Right forelimb (tissue), 1 donor: Measurements from ENCODE around the gene PPIF.
A peak's percentile ranks its signal among the peaks of the same experiment; 100 is the strongest.

ENCODE experiments used
- DNase-seq: peaks from one replicate; pipeline ENCODE4 v3.0.0-alpha.2; 2018

Gene PPIF

DNA sequence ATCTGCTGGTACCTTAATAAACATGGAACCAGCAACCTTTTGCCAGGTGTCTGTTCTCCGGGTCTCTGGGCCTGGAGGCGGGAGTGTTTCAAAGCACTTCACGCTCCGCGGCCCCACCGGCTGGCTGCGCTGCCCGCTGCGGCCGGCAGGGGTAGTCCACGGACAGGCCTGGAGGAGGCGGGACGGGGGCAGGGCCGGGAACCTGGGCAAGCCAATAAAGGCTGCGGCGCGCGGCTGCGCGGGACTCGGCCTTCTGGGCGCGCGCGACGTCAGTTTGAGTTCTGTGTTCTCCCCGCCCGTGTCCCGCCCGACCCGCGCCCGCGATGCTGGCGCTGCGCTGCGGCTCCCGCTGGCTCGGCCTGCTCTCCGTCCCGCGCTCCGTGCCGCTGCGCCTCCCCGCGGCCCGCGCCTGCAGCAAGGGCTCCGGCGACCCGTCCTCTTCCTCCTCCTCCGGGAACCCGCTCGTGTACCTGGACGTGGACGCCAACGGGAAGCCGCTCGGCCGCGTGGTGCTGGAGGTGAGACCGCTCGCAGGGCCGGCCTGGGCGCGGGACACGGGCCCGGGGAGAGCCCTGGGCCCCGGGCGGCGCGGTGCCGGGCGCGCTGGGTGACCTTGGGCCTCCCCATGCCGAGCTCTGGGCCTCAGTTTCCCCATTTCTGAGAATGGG, at the start of gene PPIF:
Gene PPIF, plus strand, starts transcription at position 244 of the 668 bp plus-strand sequence. Its CDS starts 80 bp downstream, at position 324.
- DNase-seq: peak; percentile 96

DNA sequence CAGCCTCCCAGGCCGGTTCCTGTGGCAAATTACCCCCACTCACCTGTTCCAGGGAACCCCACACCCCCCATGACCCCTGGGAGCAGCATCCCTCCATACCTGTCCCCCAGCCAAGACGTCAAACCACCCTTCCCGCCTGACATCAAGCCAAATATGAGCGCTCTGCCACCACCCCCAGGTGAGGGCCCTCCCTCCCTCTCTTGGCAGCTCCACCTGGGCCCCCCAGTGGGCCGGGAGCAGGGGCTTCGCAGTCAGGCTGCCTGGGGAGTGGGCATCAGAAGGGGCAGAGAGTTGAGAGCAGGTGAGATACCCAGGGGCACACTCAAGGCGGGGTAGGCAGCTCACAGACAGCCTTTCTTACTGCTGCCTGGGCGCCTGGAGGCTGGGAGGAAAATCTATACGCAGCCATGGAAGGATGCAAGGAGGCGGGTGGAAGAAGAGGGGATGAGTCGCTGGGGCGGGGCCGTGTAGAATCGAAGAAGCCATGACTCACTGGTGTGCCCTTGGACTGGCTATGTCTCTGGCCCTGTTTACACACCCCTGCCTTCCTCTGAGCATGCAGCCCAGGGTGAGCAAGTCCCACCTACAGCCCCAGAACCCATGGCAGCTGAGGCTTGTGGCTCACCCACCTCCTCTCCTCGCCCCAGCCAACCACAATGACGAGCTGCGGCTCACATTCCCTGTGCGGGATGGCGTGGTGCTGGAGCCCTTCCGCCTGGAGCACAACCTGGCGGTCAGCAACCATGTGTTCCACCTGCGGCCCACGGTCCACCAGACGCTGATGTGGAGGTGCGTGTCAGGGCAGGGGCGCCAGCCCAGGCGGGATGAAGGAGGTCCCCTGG, 48.6 kb upstream of the PPIF start:
- no peak for DNase-seq

DNA sequence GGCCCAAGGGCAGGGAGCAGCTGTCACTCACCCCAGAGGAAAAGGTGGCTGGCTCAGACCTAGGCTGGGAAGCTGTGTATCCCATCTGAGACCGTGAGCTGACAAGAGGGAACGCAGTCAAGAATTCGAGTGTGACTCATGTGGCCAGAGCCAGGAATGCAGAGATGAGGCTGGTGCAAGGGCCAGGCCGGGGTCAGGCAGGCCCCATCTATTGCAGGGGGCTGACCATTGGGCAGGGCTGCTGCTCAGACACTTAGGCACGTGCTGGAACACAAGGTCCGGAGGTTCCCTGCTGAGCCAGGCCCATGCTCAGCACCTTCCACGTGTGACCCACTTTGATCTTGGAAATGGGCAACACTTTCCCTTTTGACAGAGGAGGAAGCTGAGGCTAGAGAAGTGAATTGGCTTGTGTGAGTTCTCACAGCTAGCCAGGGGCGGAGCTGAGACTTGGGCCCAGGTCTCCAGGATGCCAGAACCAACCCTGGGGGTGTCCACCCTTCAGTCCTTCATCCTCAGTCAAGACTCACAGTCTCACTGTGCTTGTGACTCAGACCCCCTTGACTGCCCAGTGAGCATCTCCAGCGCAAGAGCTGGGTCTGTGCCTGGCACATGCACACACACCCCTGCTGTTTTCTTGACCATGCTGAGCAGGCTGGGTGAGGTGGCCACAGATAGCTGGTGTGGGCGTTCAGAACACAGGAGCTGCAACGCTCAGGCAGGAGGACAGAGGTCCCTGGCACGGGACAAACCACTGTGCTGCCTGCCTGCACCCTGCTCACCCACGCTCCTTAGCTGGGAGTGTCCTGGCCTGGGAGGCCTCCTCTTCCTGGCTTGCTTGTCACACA, 47.6 kb upstream of the PPIF start:
- DNase-seq: no peak

- no peak for DNase-seq
Observed at GRCh38 chr10:79300711-79301110, 46.6 kb upstream of the PPIF start.

GRCh38 chr10:79301754-79302530, 45.3 kb upstream of the PPIF start:
- no peak for DNase-seq

GRCh38 chr10:79303631-79304478, 43.4 kb upstream of the PPIF start:
- DNase-seq: no peak

GRCh38 chr10:79304479-79305087, 42.7 kb upstream of the PPIF start:
- no peak for DNase-seq

DNA sequence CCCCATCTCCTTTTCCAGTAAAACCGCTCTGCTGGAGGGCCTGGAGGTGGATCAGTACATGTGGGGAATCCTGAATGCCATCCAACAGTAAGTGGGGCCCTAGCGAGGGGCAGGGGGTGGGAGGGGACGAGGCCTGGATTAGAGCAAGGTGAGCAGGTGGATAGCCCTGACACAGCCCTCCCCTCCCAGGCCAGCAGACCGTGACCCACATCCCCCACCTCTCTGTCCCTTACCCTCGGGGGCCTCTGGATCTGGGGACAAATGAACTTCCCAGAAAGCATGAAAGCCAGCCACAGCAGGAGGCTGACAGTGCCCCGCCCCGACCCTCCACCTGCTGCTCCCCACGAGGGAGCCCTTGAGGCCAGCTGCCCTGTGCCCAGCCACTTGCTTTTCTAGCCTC, 41.8 kb upstream of the PPIF start:
- no peak for DNase-seq

DNA sequence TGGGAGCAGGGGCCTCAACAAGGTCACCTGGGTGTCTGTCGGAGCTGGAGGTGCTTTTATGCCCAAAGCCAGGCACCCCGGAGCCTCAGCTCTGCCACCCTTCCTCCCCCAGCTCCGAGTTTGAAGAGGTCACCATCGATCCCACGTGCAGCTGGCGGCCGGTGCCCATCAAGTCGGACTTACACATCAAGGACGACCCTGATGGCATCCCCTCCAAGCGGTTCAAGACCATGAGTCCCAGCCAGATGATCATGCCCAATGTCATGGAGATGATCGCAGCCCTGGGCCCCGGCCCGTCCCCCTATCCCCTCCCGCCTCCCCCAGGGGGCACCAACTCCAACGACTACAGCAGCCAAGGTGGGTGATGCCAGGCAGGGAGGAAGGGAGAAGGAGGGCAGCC, 41.3 kb upstream of the PPIF start:
- no peak for DNase-seq

DNA sequence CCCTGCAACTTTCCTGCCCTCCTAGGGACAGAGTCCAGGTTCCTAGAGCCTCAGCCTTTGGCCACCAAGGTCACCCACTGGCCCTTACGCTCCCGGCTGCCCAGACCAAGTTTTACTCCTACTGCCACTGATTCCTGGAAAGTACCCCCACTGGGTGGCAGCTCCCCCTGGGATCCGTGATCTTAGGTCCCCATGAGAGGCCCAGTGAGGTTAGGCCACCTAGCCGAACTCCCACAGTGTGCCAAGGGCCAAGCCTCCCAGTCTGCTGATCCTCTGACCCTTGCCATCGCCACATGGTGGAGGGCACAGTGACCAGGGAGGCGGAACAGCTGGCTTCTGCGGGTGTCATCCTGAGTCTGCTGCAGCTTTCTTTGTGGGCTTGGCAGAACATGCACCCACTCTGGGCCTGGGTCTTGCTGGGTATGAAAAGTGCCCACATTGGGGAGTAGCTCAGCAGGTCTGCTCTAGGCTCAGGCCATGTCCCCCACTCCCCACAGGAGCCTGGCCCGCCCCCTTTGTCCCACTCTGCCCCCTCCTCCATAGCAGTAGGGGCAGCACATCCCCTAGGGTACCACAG, 40.5 kb upstream of the PPIF start:
- no peak for DNase-seq

DNA sequence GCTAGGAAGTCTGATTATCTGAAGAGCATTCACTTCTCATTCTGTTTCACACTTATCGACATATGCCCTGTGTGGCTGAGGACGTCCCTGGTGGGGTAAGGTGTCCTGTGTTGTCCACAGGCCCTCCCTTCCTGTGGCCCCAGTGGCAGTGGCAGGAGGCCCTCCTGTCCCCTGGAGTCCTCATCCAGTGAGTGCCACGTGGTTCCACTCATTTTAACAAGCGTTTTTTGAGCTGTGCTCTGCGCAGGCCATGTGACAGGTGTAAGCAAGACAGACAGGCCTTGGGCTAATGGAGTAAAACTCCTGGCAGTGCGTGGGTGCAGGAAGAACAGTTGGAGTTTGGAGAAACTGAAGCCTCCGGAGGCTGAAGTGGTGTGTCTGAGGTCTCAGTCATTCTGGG, 39.3 kb upstream of the PPIF start:
- DNase-seq: no peak

GRCh38 chr10:79308969-79309665, 38.2 kb upstream of the PPIF start:
- DNase-seq: no peak

DNA sequence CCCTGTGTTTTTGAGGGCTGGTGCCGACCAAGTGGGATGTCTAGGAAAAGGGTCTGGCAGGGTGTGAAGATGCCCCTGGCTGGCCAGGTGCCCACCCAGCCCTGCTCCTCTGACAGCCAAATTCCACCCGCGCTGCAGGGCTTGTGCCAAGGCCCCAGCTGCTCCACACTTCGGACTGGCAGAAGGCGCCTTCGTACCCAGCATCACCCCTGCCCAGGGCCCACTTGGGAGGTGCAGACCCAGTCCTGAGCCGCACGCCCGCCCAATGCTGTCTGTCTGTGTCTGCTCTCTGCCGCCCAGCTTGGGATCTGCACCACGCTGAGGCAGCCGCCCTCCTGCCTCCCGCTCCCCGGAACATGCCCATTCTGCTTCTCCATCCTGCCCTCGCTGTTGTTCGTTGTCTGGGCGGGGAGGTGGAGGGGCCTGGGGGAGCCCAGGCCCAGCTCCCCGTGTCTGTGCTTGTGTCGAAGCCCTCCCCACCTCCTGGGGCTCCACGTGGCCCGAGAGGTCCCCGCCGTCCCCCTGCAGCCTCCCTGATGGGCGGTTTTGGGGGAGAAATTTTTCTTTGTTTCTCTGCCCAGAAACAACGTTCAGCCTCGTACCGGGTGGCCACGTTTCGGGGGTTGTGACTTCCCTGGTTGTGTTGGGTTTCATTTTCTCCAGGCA, 36.9 kb upstream of the PPIF start:
- no peak for DNase-seq

DNA sequence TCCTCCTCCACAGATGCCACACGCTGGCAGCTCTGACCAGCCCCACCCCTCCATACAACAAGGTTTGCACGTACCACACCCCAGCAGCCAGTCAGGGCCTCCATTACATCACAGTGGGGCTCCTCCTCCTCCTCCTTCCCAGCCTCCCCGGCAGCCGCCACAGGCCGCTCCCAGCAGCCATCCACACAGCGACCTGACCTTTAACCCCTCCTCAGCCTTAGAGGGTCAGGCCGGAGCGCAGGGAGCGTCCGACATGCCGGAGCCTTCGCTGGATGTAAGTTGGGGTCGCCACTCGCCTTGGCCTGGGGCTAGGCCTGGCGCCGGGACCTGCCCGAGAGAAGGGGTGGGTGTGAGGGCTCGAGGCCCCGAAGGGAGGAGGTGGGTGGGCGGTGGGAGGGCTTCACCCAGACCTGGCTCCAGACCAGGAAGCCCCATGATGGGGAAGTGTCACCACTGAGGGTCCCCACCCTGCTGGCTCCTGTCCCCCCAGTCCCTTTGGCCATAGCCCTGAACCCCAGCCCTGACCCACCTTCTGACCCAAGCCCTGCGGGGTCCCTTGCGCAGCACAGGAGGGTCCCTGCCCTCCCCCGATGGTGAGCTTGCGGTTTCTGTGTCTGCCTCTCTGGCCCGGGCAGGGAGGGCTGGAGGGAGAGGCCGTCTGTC, 36.2 kb upstream of the PPIF start:
- no peak for DNase-seq

- DNase-seq: no peak
Observed at GRCh38 chr10:79311581-79312407, 35.5 kb upstream of the PPIF start.

DNA sequence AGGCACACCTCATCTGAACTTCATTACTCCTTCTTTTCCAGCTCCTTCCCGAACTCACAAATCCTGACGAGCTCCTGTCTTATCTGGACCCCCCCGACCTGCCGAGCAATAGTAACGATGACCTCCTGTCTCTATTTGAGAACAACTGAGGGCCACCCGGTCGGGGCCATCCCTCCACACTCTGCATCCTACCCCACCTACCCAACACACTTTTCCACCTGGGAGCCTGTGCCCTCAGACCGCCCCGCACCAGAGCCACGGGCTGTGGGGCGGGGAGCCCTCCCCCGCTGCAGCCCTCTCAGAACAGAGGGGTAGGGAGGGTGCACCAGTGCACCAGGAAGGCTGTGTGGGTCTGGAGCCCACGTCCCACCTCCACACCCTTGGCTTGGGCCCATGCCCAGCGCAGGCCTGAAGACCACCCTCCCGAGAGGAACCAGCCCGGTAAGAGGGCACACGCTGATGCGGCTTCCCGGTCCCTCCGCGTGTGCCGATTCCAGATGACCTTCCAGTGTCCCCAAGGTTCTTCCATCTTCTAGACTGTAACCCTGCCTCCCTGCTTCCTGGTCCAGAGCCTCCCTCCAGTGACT, 34.6 kb upstream of the PPIF start:
- DNase-seq: no peak

DNA sequence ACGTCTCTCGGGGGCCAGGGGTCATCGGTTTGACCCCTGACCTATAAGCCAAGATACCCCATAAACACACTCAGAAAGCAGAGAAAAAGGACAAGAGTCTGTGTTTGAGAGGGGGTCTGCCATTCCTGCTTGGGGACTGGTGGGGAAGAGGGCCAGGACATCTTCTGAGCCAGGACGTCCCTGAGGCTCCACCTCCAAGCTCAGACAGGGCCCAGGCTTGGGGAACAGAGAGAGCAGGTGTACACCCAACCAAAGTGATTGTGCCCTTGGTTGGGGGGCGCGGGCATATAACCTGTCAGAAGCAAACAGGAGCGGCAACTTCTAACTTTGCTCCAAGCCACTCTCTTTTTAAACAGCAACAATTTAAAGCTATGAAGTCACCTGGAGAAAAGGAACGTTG, 33.9 kb upstream of the PPIF start:
- no peak for DNase-seq
